ENCODE data around the gene SST. TPM values are rescaled to one million over a fixed set of nuclear protein-coding genes. Genes with fewer than 3 reads are reported as not detected.

SST gene
- total and polyA plus RNA-seq, 2 of the 8 experiments (the other 6 are each of a cell fraction or from before 2014, with no cell fraction given): 0.50 TPM; not detected in 1

DNA sequence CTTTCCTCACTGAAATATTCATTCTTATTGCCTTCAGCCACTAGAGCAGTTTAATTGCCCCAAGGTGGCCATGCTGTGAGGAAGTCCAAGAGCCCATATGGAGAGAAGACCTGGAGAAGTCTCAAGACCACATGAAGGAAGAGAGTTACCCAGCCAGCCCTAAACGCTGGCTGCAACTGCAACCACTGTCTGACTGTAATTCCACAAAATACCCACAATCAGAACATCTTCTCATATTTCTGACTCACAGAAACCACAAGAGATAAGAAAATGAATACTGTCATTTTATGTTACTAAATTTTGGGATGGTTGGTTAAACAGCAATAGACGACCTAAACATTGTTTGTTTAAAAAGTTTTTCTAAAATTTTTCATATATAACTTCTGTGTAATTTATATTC lies 14.7 kb upstream of the SST start (continued):
- no peak for TF ChIP-seq RNF2 (IDR thresholded peaks at IDR 0.05; ENCODE audit: borderline replicate concordance, low read depth, low read length, missing control alignments, poor library complexity, severe bottlenecking)
- TF ChIP-seq CBX8 (IDR thresholded peaks at IDR 0.05; ENCODE audit: borderline replicate concordance, low read depth, low read length): no peak
- no peak for TF ChIP-seq ZNF274 (IDR thresholded peaks at IDR 0.05; ENCODE audit: borderline replicate concordance, extremely low read depth, low read length)
- TF ChIP-seq ASH2L (IDR thresholded peaks at IDR 0.05; ENCODE audit: low read length): no peak
